ENCODE data around the gene KCNJ6.

The KCNJ6 gene

GRCh38 chr21:37796011-37796410 is 120.2 kb downstream of the KCNJ6 start:
- H4K20me1 ChIP-seq (ENCODE audit: insufficient read depth, low read length) = no peaks in the 10 kb centered on the region
- H3K4me2 ChIP-seq (ENCODE audit: low read length) = no peak overlapping the region
- no peak overlapping the region for H3K4me3 ChIP-seq (ENCODE audit: low read depth, low read length, poor library complexity, severe bottlenecking)
- no peaks in the 10 kb centered on the region for H3K9me2 ChIP-seq (ENCODE audit: low read depth, low read length)
- no peak overlapping the region for H2AFZ ChIP-seq (ENCODE audit: low read length)
- H3K36me3 ChIP-seq (ENCODE audit: insufficient read depth, low read length) = no peaks in the 10 kb centered on the region
- H3K4me1 ChIP-seq (ENCODE audit: insufficient read depth, low read length, severe bottlenecking) = no peaks in the 10 kb centered on the region
- no peaks in the 10 kb centered on the region for H3K79me2 ChIP-seq (ENCODE audit: insufficient read depth, low read length)
- no peak overlapping the region for H3K9ac ChIP-seq (ENCODE audit: low read length)
- H3K27ac ChIP-seq (ENCODE audit: low read depth, low read length, poor library complexity, severe bottlenecking) = no peak overlapping the region
- no peaks in the 10 kb centered on the region for H3K9me3 ChIP-seq (ENCODE audit: low read length)
- peaks cover 5% of the 10 kb centered on the region; the same call in 1 of the 2 replicates for H3K27me3 ChIP-seq (ENCODE audit: insufficient read depth, low read length)
- no peaks in the 10 kb centered on the region for H3F3A ChIP-seq (ENCODE audit: insufficient read depth, low read length)
- TF ChIP-seq CTCF (IDR thresholded peaks at IDR 0.05; ENCODE audit: low read length) = no peak
- no peak for TF ChIP-seq EZH2 (IDR thresholded peaks at IDR 0.05; ENCODE audit: borderline replicate concordance, low read length)

GRCh38 chr21:37793660-37794059 is 122.6 kb downstream of the KCNJ6 start:
- H3K4me3 ChIP-seq (ENCODE audit: low read depth, low read length, poor library complexity, severe bottlenecking) = no peak overlapping the region
- no peaks in the 10 kb centered on the region for H3F3A ChIP-seq (ENCODE audit: insufficient read depth, low read length)
- H3K27ac ChIP-seq (ENCODE audit: low read depth, low read length, poor library complexity, severe bottlenecking) = no peak overlapping the region
- H3K9me3 ChIP-seq (ENCODE audit: low read length) = no peaks in the 10 kb centered on the region
- TF ChIP-seq EZH2 (IDR thresholded peaks at IDR 0.05; ENCODE audit: borderline replicate concordance, low read length) (no peak), CTCF (IDR thresholded peaks at IDR 0.05; ENCODE audit: low read length) (no peak)
- no peak overlapping the region for H3K9ac ChIP-seq (ENCODE audit: low read length)
- H3K4me1 ChIP-seq (ENCODE audit: insufficient read depth, low read length, severe bottlenecking) = no peaks in the 10 kb centered on the region
- no peak overlapping the region for H2AFZ ChIP-seq (ENCODE audit: low read length)
- H4K20me1 ChIP-seq (ENCODE audit: insufficient read depth, low read length) = no peaks in the 10 kb centered on the region
- peaks cover 5% of the 10 kb centered on the region; the same call in 1 of the 2 replicates for H3K27me3 ChIP-seq (ENCODE audit: insufficient read depth, low read length)
- no peaks in the 10 kb centered on the region for H3K79me2 ChIP-seq (ENCODE audit: insufficient read depth, low read length)
- no peaks in the 10 kb centered on the region for H3K9me2 ChIP-seq (ENCODE audit: low read depth, low read length)
- H3K36me3 ChIP-seq (ENCODE audit: insufficient read depth, low read length) = no peaks in the 10 kb centered on the region
- H3K4me2 ChIP-seq (ENCODE audit: low read length) = no peak overlapping the region

- Histone ChIP-seq H3K36me3 (ENCODE audit: insufficient read depth, low read length) (no peaks in the 10 kb centered on the region), H3K4me1 (ENCODE audit: insufficient read depth, low read length, severe bottlenecking) (no peaks in the 10 kb centered on the region), H3K27ac (ENCODE audit: low read depth, low read length, poor library complexity, severe bottlenecking) (no peak overlapping the region), H3K9me2 (ENCODE audit: low read depth, low read length) (no peaks in the 10 kb centered on the region), H3K27me3 (ENCODE audit: insufficient read depth, low read length) (no peaks in the 10 kb centered on the region; the same call in 1 of the 2 replicates), H4K20me1 (ENCODE audit: insufficient read depth, low read length) (no peaks in the 10 kb centered on the region), H3F3A (ENCODE audit: insufficient read depth, low read length) (no peaks in the 10 kb centered on the region), H2AFZ (ENCODE audit: low read length) (no peak overlapping the region), H3K9me3 (ENCODE audit: low read length) (no peaks in the 10 kb centered on the region), H3K9ac (ENCODE audit: low read length) (no peak overlapping the region), H3K4me2 (ENCODE audit: low read length) (no peak overlapping the region), H3K4me3 (ENCODE audit: low read depth, low read length, poor library complexity, severe bottlenecking) (no peak overlapping the region), H3K79me2 (ENCODE audit: insufficient read depth, low read length) (no peaks in the 10 kb centered on the region)
- no peak for TF ChIP-seq EZH2 (IDR thresholded peaks at IDR 0.05; ENCODE audit: borderline replicate concordance, low read length)
- no peak for TF ChIP-seq CTCF (IDR thresholded peaks at IDR 0.05; ENCODE audit: low read length)
Observed at GRCh38 chr21:37792046-37792445, 124.2 kb downstream of the KCNJ6 start.
